ENCODE data around the gene KIF4A. TPM values are rescaled to one million over a fixed set of nuclear protein-coding genes. Genes with fewer than 3 reads are reported as not detected.

KIF4A gene
- total and polyA plus RNA-seq, 2 of the 13 experiments (the other 11 are each of a cell fraction or from before 2014, with no cell fraction given) = 9.4 to 28.2 TPM

GRCh38 chrX:70289793-70290770 lies at the start of gene KIF4A, which contains the start of gene PDZD11 (continued):
- peak; percentile 78 for TF ChIP-seq POLR2AphosphoS5 (IDR thresholded peaks at IDR 0.05; ENCODE audit: low read depth, low read length)
- TF ChIP-seq ATF3 (CRISPR knock-in tag; IDR thresholded peaks at IDR 0.05) = no peak
- no peak for TF ChIP-seq BCL6 (CRISPR knock-in tag; IDR thresholded peaks at IDR 0.05)
- TF ChIP-seq KDM2A (CRISPR knock-in tag; IDR thresholded peaks at IDR 0.05; ENCODE audit: borderline replicate concordance, low read depth) = peak; percentile 20; the same call in 1 of the 2 replicates
- TF ChIP-seq ZNF3 (CRISPR knock-in tag; IDR thresholded peaks at IDR 0.05) = no peak
- no peak for TF ChIP-seq RFX3 (CRISPR knock-in tag; IDR thresholded peaks at IDR 0.05)
- TF ChIP-seq ZBTB37 (CRISPR knock-in tag; IDR thresholded peaks at IDR 0.05) = no peak
- TF ChIP-seq ZNF691 (CRISPR knock-in tag; IDR thresholded peaks at IDR 0.05; ENCODE audit: borderline replicate concordance, low read depth) = no peak
- TF ChIP-seq HDAC1 (CRISPR knock-in tag; IDR thresholded peaks at IDR 0.05) = peak; percentile 88
- no peak for TF ChIP-seq DNMT3B (CRISPR knock-in tag; conservative IDR thresholded peaks at IDR 0.05)
- TF ChIP-seq HOXA9 (CRISPR knock-in tag; IDR thresholded peaks at IDR 0.05; ENCODE audit: borderline replicate concordance) = no peak
- TF ChIP-seq GMEB2 (CRISPR knock-in tag; IDR thresholded peaks at IDR 0.05; ENCODE audit: low read depth) = peak; percentile 44; the same call in 1 of the 2 replicates
- no peak for TF ChIP-seq ZNF326 (CRISPR knock-in tag; IDR thresholded peaks at IDR 0.05; ENCODE audit: borderline replicate concordance)
- no peak for TF ChIP-seq ZNF644 (CRISPR knock-in tag; IDR thresholded peaks at IDR 0.05; ENCODE audit: low read depth)
- no peak for TF ChIP-seq NONO (IDR thresholded peaks at IDR 0.05)
- 0 out of 2 replicates have a peak, but pooled peaks have one; percentile 42 for TF ChIP-seq NONO (CRISPR knock-in tag; conservative IDR thresholded peaks at IDR 0.05)
- TF ChIP-seq SP5 (CRISPR knock-in tag; IDR thresholded peaks at IDR 0.05; ENCODE audit: borderline replicate concordance, low read depth) = 0 out of 2 replicates have a peak, but pooled peaks have one; percentile 26
- TF ChIP-seq ZNF383 (CRISPR knock-in tag; IDR thresholded peaks at IDR 0.05; ENCODE audit: borderline replicate concordance) = no peak
- TF ChIP-seq SP2 (CRISPR knock-in tag; IDR thresholded peaks at IDR 0.05) = peak; percentile 38; the same call in 1 of the 2 replicates
- TF ChIP-seq GLMP (CRISPR knock-in tag; IDR thresholded peaks at IDR 0.05; ENCODE audit: borderline replicate concordance) = no peak
- TF ChIP-seq FOXM1 (CRISPR knock-in tag; IDR thresholded peaks at IDR 0.05) = peak; percentile 72; the same call in 1 of the 2 replicates
- TF ChIP-seq ZNF138 (CRISPR knock-in tag; IDR thresholded peaks at IDR 0.05; ENCODE audit: low read depth) = no peak
- TF ChIP-seq GABPB1 (CRISPR knock-in tag; IDR thresholded peaks at IDR 0.05) = peak; percentile 93
- TF ChIP-seq GLI4 (CRISPR knock-in tag; IDR thresholded peaks at IDR 0.05; ENCODE audit: borderline replicate concordance) = no peak
- TF ChIP-seq ARID2 (CRISPR knock-in tag; IDR thresholded peaks at IDR 0.05; ENCODE audit: borderline replicate concordance) = no peak
- no peak for TF ChIP-seq KLF6 (CRISPR knock-in tag; IDR thresholded peaks at IDR 0.05)

Measured in HepG2 (cell line).